ENCODE data around the gene EPHB2.
A peak's percentile ranks its signal among the peaks of the same experiment; 100 is the strongest.

The EPHB2 gene

DNA sequence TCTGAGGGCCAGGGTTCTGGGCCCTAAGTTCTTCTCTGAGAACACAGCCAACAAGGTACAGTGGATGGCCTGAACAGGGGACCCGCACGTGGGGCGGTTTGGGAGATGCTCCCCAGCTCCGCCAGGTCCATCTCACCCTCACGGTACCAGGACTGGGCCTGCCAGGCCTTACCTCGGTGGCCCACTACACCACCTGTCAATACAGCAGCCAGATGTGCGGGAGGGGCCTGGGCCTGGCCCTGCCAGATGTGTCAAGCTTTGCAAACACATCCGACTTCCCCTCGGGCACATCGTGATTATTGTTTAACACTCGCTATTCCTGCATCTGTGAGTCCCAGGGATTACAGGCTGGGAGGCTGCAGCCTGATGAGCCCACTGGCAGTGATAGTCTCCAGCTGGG, 139.6 kb downstream of the EPHB2 start:
- Histone ChIP-seq H2BK5ac (ENCODE audit: low read depth, low read length, poor library complexity, severe bottlenecking) (no peak overlapping the region), H3K9me3 (ENCODE audit: control insufficient read depth, low read length) (peaks cover 18% of the 10 kb centered on the region), H2AFZ (ENCODE audit: low read depth, low read length) (no peak overlapping the region), H3K23ac (ENCODE audit: low read length in 2 of 2) (no peak overlapping the region), H2BK15ac (ENCODE audit: low read depth, poor library complexity, severe bottlenecking) (no peak overlapping the region), H3K4me2 (ENCODE audit: low read length, poor library complexity, severe bottlenecking) (no peak overlapping the region), H3K4me1 (ENCODE audit: control insufficient read depth, insufficient read depth, low read depth, low read length) (peaks cover 29% of the 10 kb centered on the region), H3K27me3 (ENCODE audit: control insufficient read depth in 1 of 2, insufficient read depth in 1 of 2, low read length in 2 of 2) (peaks cover 0 to 59% of the 10 kb centered on the region in 2 experiments), H2BK120ac (ENCODE audit: low read depth, low read length) (no peak overlapping the region), H3K36me3 (ENCODE audit: control insufficient read depth in 1 of 2, insufficient read depth in 2 of 2, low read depth in 1 of 2, low read length in 2 of 2) (peaks cover 0 to 39% of the 10 kb centered on the region in 2 experiments), H3K4me3 (ENCODE audit: insufficient read depth in 1 of 2, low read depth in 1 of 2, low read length in 2 of 2) (no peak overlapping the region), H2BK12ac (ENCODE audit: low read length in 2 of 2) (no peak overlapping the region), H3K4ac (ENCODE audit: low read depth in 1 of 2, low read length in 2 of 2) (no peak overlapping the region), H3K79me1 (replicated peaks; ENCODE audit: low read length, poor library complexity, severe bottlenecking) (peaks cover 37% of the 10 kb centered on the region), H3K14ac (ENCODE audit: low read length in 2 of 2) (peak overlapping the region in 1 of 2 experiments; percentile 11), H2AK5ac (ENCODE audit: low read length, severe bottlenecking) (no peak overlapping the region), H3K27ac (ENCODE audit: low read length, poor library complexity, severe bottlenecking) (peak overlapping the region; percentile 30), H3K18ac (ENCODE audit: low read depth in 1 of 2, low read length in 2 of 2) (peak overlapping the region in 1 of 2 experiments; percentile 18), H3K9ac (ENCODE audit: low read length) (no peak overlapping the region), H4K8ac (ENCODE audit: low read length) (no peak overlapping the region), H4K91ac (ENCODE audit: low read length) (no peak overlapping the region)
- WGBS, result 86% methylated on average over 11 of the region's 11 CpGs
- DNase-seq, result no peak

DNA sequence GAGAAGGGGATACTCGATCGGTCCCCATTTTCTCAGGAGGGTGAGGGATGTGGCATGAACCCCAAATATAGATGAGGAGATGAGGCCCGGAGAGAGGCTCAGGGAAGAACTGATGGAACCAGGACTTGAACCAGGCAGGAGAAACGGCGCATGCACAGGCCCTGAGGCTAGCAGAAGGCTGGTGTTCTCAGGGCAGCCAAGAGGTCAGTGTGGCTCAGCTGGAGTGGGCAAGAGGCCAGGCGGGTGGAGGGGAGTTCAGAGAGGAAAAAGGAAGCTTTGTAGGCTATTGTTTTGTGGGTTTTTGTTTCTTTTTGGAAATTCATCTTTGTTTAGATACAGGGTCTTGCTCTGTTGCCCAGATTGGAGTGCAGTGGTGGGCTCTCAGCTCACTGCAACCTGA, 140.0 kb downstream of the EPHB2 start:
- Histone ChIP-seq H2BK12ac (ENCODE audit: low read length in 2 of 2) (no peak overlapping the region), H3K9me3 (ENCODE audit: control insufficient read depth, low read length) (peaks cover 18% of the 10 kb centered on the region), H2AK5ac (ENCODE audit: low read length, severe bottlenecking) (no peak overlapping the region), H4K91ac (ENCODE audit: low read length) (no peak overlapping the region), H3K9ac (ENCODE audit: low read length) (no peak overlapping the region), H3K36me3 (ENCODE audit: control insufficient read depth in 1 of 2, insufficient read depth in 2 of 2, low read depth in 1 of 2, low read length in 2 of 2) (peaks cover 0 to 39% of the 10 kb centered on the region in 2 experiments), H3K4me2 (ENCODE audit: low read length, poor library complexity, severe bottlenecking) (no peak overlapping the region), H3K27ac (ENCODE audit: low read length, poor library complexity, severe bottlenecking) (peak overlapping the region; percentile 30), H2AFZ (ENCODE audit: low read depth, low read length) (no peak overlapping the region), H3K79me1 (replicated peaks; ENCODE audit: low read length, poor library complexity, severe bottlenecking) (peaks cover 35% of the 10 kb centered on the region), H2BK120ac (ENCODE audit: low read depth, low read length) (no peak overlapping the region), H2BK5ac (ENCODE audit: low read depth, low read length, poor library complexity, severe bottlenecking) (no peak overlapping the region), H3K23ac (ENCODE audit: low read length in 2 of 2) (no peak overlapping the region), H2BK15ac (ENCODE audit: low read depth, poor library complexity, severe bottlenecking) (no peak overlapping the region), H3K4me1 (ENCODE audit: control insufficient read depth, insufficient read depth, low read depth, low read length) (peaks cover 29% of the 10 kb centered on the region), H3K4ac (ENCODE audit: low read depth in 1 of 2, low read length in 2 of 2) (no peak overlapping the region), H3K14ac (ENCODE audit: low read length in 2 of 2) (no peak overlapping the region), H3K27me3 (ENCODE audit: control insufficient read depth in 1 of 2, insufficient read depth in 1 of 2, low read length in 2 of 2) (peaks cover 0 to 57% of the 10 kb centered on the region in 2 experiments), H4K8ac (ENCODE audit: low read length) (no peak overlapping the region), H3K4me3 (ENCODE audit: insufficient read depth in 1 of 2, low read depth in 1 of 2, low read length in 2 of 2) (no peak overlapping the region), H3K18ac (ENCODE audit: low read depth in 1 of 2, low read length in 2 of 2) (peak overlapping the region in 1 of 2 experiments; percentile 18)
- DNase-seq, result no peak
- 76% methylated on average over 6 of the region's 6 CpGs for WGBS

DNA sequence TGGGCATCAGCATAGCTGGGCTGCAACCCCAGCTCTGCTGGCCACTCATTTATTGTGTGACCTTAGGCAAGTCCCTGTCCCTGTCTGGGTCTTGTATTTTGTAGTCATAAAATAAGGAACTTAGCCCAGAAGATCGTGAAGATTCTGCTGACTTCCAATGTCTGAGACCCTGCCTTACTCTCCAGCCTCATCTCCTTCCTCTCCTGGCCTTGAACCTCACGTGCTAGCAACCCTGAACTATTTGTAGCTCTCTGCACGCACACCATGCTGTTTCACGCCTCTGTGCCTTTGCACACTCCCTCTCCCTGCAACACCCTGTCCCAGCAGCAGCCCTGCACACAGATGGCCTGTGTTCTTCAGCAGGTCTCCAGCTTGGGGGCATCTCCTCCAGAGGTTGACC, 140.9 kb downstream of the EPHB2 start:
- peaks cover 35% of the 10 kb centered on the region for H3K79me1 ChIP-seq (replicated peaks; ENCODE audit: low read length, poor library complexity, severe bottlenecking)
- H3K4ac ChIP-seq (ENCODE audit: low read depth in 1 of 2, low read length in 2 of 2), result no peak overlapping the region
- H2BK15ac ChIP-seq (ENCODE audit: low read depth, poor library complexity, severe bottlenecking), result no peak overlapping the region
- no peak overlapping the region for H3K27ac ChIP-seq (ENCODE audit: low read length, poor library complexity, severe bottlenecking)
- no peak overlapping the region for H4K8ac ChIP-seq (ENCODE audit: low read length)
- H3K4me3 ChIP-seq (ENCODE audit: insufficient read depth in 1 of 2, low read depth in 1 of 2, low read length in 2 of 2), result no peak overlapping the region
- no peak overlapping the region for H2BK120ac ChIP-seq (ENCODE audit: low read depth, low read length)
- H2AFZ ChIP-seq (ENCODE audit: low read depth, low read length), result no peak overlapping the region
- no peak overlapping the region for H3K23ac ChIP-seq (ENCODE audit: low read length in 2 of 2)
- no peak overlapping the region for H4K91ac ChIP-seq (ENCODE audit: low read length)
- peaks cover 18% of the 10 kb centered on the region for H3K9me3 ChIP-seq (ENCODE audit: control insufficient read depth, low read length)
- H3K36me3 ChIP-seq (ENCODE audit: control insufficient read depth in 1 of 2, insufficient read depth in 2 of 2, low read depth in 1 of 2, low read length in 2 of 2), result peaks cover 0 to 40% of the 10 kb centered on the region in 2 experiments
- DNase-seq, result no peak
- H3K4me1 ChIP-seq (ENCODE audit: control insufficient read depth, insufficient read depth, low read depth, low read length), result peaks cover 36% of the 10 kb centered on the region
- no peak overlapping the region for H3K4me2 ChIP-seq (ENCODE audit: low read length, poor library complexity, severe bottlenecking)
- no peak overlapping the region for H2BK12ac ChIP-seq (ENCODE audit: low read length in 2 of 2)
- no peak overlapping the region for H3K9ac ChIP-seq (ENCODE audit: low read length)
- WGBS, result 84% methylated on average over 4 of the region's 4 CpGs
- no peak overlapping the region for H2BK5ac ChIP-seq (ENCODE audit: low read depth, low read length, poor library complexity, severe bottlenecking)
- H3K14ac ChIP-seq (ENCODE audit: low read length in 2 of 2), result no peak overlapping the region
- no peak overlapping the region for H2AK5ac ChIP-seq (ENCODE audit: low read length, severe bottlenecking)
- peak overlapping the region in 1 of 2 experiments; percentile 30 for H3K18ac ChIP-seq (ENCODE audit: low read depth in 1 of 2, low read length in 2 of 2)
- H3K27me3 ChIP-seq (ENCODE audit: control insufficient read depth in 1 of 2, insufficient read depth in 1 of 2, low read length in 2 of 2), result peaks cover 0 to 55% of the 10 kb centered on the region in 2 experiments

DNA sequence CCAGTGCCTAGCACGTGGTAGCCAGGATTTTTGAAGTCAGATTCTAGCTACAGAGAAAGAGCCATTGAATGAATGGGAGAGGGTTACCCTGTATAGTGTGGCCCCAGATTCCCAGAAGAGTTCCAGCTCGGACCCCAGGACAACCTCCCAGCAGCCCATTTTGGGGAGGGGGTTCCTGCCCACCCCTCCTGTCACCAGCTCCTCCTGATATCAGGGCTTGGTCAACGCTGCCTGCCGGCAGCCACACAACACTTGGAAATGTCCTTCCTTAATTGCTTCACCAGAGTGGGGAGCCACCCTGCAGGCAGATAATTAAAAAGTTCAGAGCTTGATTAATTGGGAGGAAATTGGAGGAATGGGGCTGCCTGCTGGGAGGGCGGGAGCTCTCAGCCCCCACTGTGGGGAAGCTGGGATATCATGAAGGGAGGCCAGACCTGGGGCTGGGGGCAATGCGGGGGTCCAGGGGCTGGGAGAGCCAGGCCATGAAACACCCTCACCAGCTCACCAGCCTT, 141.6 kb downstream of the EPHB2 start:
- peaks cover 0 to 55% of the 10 kb centered on the region in 2 experiments for H3K27me3 ChIP-seq (ENCODE audit: control insufficient read depth in 1 of 2, insufficient read depth in 1 of 2, low read length in 2 of 2)
- peaks cover 31% of the 10 kb centered on the region for H3K79me1 ChIP-seq (replicated peaks; ENCODE audit: low read length, poor library complexity, severe bottlenecking)
- no peak overlapping the region for H3K9ac ChIP-seq (ENCODE audit: low read length)
- no peak overlapping the region for H2AFZ ChIP-seq (ENCODE audit: low read depth, low read length)
- H3K4me1 ChIP-seq (ENCODE audit: control insufficient read depth, insufficient read depth, low read depth, low read length), result peaks cover 36% of the 10 kb centered on the region
- no peak overlapping the region for H3K18ac ChIP-seq (ENCODE audit: low read depth in 1 of 2, low read length in 2 of 2)
- H3K36me3 ChIP-seq (ENCODE audit: control insufficient read depth in 1 of 2, insufficient read depth in 2 of 2, low read depth in 1 of 2, low read length in 2 of 2), result peaks cover 0 to 37% of the 10 kb centered on the region in 2 experiments
- no peak for DNase-seq
- H2BK120ac ChIP-seq (ENCODE audit: low read depth, low read length), result no peak overlapping the region
- WGBS, result 58% methylated on average over 5 of the region's 6 CpGs
- no peak overlapping the region for H2BK12ac ChIP-seq (ENCODE audit: low read length in 2 of 2)
- H2BK5ac ChIP-seq (ENCODE audit: low read depth, low read length, poor library complexity, severe bottlenecking), result no peak overlapping the region
- no peak overlapping the region for H3K4me2 ChIP-seq (ENCODE audit: low read length, poor library complexity, severe bottlenecking)
- no peak overlapping the region for H3K4me3 ChIP-seq (ENCODE audit: insufficient read depth in 1 of 2, low read depth in 1 of 2, low read length in 2 of 2)
- no peak overlapping the region for H2BK15ac ChIP-seq (ENCODE audit: low read depth, poor library complexity, severe bottlenecking)
- peaks cover 18% of the 10 kb centered on the region for H3K9me3 ChIP-seq (ENCODE audit: control insufficient read depth, low read length)
- no peak overlapping the region for H3K14ac ChIP-seq (ENCODE audit: low read length in 2 of 2)
- no peak overlapping the region for H3K23ac ChIP-seq (ENCODE audit: low read length in 2 of 2)
- H3K27ac ChIP-seq (ENCODE audit: low read length, poor library complexity, severe bottlenecking), result no peak overlapping the region
- no peak overlapping the region for H3K4ac ChIP-seq (ENCODE audit: low read depth in 1 of 2, low read length in 2 of 2)
- no peak overlapping the region for H4K91ac ChIP-seq (ENCODE audit: low read length)
- no peak overlapping the region for H4K8ac ChIP-seq (ENCODE audit: low read length)
- no peak overlapping the region for H2AK5ac ChIP-seq (ENCODE audit: low read length, severe bottlenecking)

All from mesenchymal stem cell (in vitro differentiated cells and primary cell).